HEK293 (cell line): ENCODE data around the gene KRT39.

Experiments
- CTCF ChIA-PET: fragments of 350-600 bp; formaldehyde crosslinking; extraction: SDS; loops from one replicate; lab custom pipeline; 2021; ENCODE audit warnings: antibody characterized with exemption; lab: Yijun Ruan, JAX
- POLR2A ChIA-PET: fragments of 300-600 bp; formaldehyde crosslinking; extraction: SDS; loops from one replicate; lab custom pipeline; 2020; ENCODE audit warnings: antibody characterized with exemption, inconsistent platforms; lab: Yijun Ruan, JAX
- H3K27ac ChIP-seq: fragments of 200-500 bp; sonication (Bioruptor generic); 2 replicates; pipeline ENCODE4 v1.5.1; 2014; ENCODE audit warnings: low read depth, low read length, control low read depth, inconsistent platforms; ENCODE audit errors: extremely low read depth
- H3K36me3 ChIP-seq, 2 experiments: fragments of 200-500 bp in 1 of 2; sonication (Bioruptor generic) in 1 of 2; 1 replicate in 1 of 2; 2 replicates in 1 of 2; pipeline ENCODE4 v1.5.1; 2014 to 2017; ENCODE audit warnings: inconsistent platforms in 2 of 2, low read length in 2 of 2; ENCODE audit not compliant: control insufficient read depth in 2 of 2, insufficient read depth in 1 of 2
- H3K4me1 ChIP-seq: fragments of 200-500 bp; sonication (Bioruptor generic); 2 replicates; pipeline ENCODE4 v1.5.1; 2014; ENCODE audit warnings: mild to moderate bottlenecking, low read length, inconsistent platforms; ENCODE audit not compliant: control insufficient read depth, insufficient read depth
- H3K4me3 ChIP-seq: 2 replicates; pipeline ENCODE4 v1.5.1; 2011; ENCODE audit warnings: low read depth, mild to moderate bottlenecking, control low read depth, low read length, moderate library complexity
- H3K9me3 ChIP-seq: fragments of 200-500 bp; sonication (Bioruptor generic); 2 replicates; pipeline ENCODE4 v1.5.1; 2014; ENCODE audit warnings: low read depth, low read length, inconsistent platforms; ENCODE audit not compliant: control insufficient read depth, insufficient read depth
- CTCF ChIP-seq: fragments of 450-650 bp; formaldehyde crosslinking; IDR thresholded peaks from 2 replicates; pipeline ENCODE4 v1.5.1; 2016; ENCODE audit warnings: missing biosample characterization, missing genetic modification characterization
- KLF7 ChIP-seq: fragments of 450-650 bp; formaldehyde crosslinking; IDR thresholded peaks from 2 replicates; pipeline ENCODE4 v1.5.1; 2016; ENCODE audit warnings: missing biosample characterization, missing genetic modification characterization, borderline replicate concordance
- OVOL3 ChIP-seq: fragments of 450-650 bp; formaldehyde crosslinking; IDR thresholded peaks from 2 replicates; pipeline ENCODE4 v1.5.1; 2016; ENCODE audit warnings: missing biosample characterization, missing genetic modification characterization
- SCRT1 ChIP-seq: fragments of 450-650 bp; formaldehyde crosslinking; IDR thresholded peaks from 2 replicates; pipeline ENCODE4 v1.5.1; 2016; ENCODE audit warnings: missing biosample characterization, missing genetic modification characterization, borderline replicate concordance
- ZBTB10 ChIP-seq: fragments of 450-650 bp; formaldehyde crosslinking; IDR thresholded peaks from 2 replicates; pipeline ENCODE4 v1.5.1; 2016; ENCODE audit warnings: missing biosample characterization, missing genetic modification characterization
- ZBTB11 ChIP-seq: fragments of 450-650 bp; formaldehyde crosslinking; conservative IDR thresholded peaks from 2 replicates; pipeline ENCODE4 v1.5.1; 2016; ENCODE audit warnings: low read depth, missing biosample characterization, missing genetic modification characterization
- ZBTB21 ChIP-seq: fragments of 450-650 bp; formaldehyde crosslinking; IDR thresholded peaks from 2 replicates; pipeline ENCODE4 v1.5.1; 2017; ENCODE audit warnings: missing biosample characterization, missing genetic modification characterization
- ZBTB44 ChIP-seq: fragments of 450-650 bp; IDR thresholded peaks from 2 replicates; pipeline ENCODE4 v1.5.1; 2018; ENCODE audit warnings: missing biosample characterization, mild to moderate bottlenecking, missing genetic modification characterization
- ZBTB48 ChIP-seq: fragments of 450-650 bp; formaldehyde crosslinking; IDR thresholded peaks from 2 replicates; pipeline ENCODE4 v1.5.1; 2016; ENCODE audit warnings: missing biosample characterization, missing genetic modification characterization
- ZNF175 ChIP-seq: fragments of 450-650 bp; formaldehyde crosslinking; IDR thresholded peaks from 2 replicates; pipeline ENCODE4 v1.5.1; 2016; ENCODE audit warnings: missing biosample characterization, missing genetic modification characterization
- ZNF18 ChIP-seq: fragments of 450-650 bp; formaldehyde crosslinking; IDR thresholded peaks from 2 replicates; pipeline ENCODE4 v1.5.1; 2016; ENCODE audit warnings: missing biosample characterization, missing genetic modification characterization
- ZNF202 ChIP-seq: fragments of 450-650 bp; formaldehyde crosslinking; IDR thresholded peaks from 2 replicates; pipeline ENCODE4 v1.5.1; 2016; ENCODE audit warnings: missing biosample characterization, missing genetic modification characterization, borderline replicate concordance
- ZNF280C ChIP-seq: fragments of 450-650 bp; formaldehyde crosslinking; IDR thresholded peaks from 2 replicates; pipeline ENCODE4 v1.5.1; 2016; ENCODE audit warnings: missing biosample characterization, missing genetic modification characterization
- ZNF324 ChIP-seq: fragments of 450-650 bp; formaldehyde crosslinking; IDR thresholded peaks from 2 replicates; pipeline ENCODE4 v1.5.1; 2016; ENCODE audit warnings: missing biosample characterization, missing genetic modification characterization
- ZNF394 ChIP-seq: fragments of 450-650 bp; formaldehyde crosslinking; IDR thresholded peaks from 2 replicates; pipeline ENCODE4 v1.5.1; 2016; ENCODE audit warnings: missing biosample characterization, missing genetic modification characterization, mild to moderate bottlenecking, moderate library complexity, borderline replicate concordance
- ZNF548 ChIP-seq: fragments of 450-650 bp; formaldehyde crosslinking; IDR thresholded peaks from 2 replicates; pipeline ENCODE4 v1.5.1; 2016; ENCODE audit warnings: missing biosample characterization, missing genetic modification characterization
- ZNF571 ChIP-seq: fragments of 450-650 bp; formaldehyde crosslinking; IDR thresholded peaks from 2 replicates; pipeline ENCODE4 v1.5.0; 2017; ENCODE audit warnings: missing biosample characterization, missing genetic modification characterization

Gene KRT39

GRCh38 chr17:40926341-40926740 is 40.4 kb downstream of the KRT39 start:
- H3K36me3 ChIP-seq = no peaks in the 10 kb centered on the region
- TF ChIP-seq ZNF571 (tag by site-specific recombination) (no peak), ZNF280C (tag by site-specific recombination) (no peak), ZBTB44 (no peak), CTCF (tag by site-specific recombination) (no peak), ZNF202 (tag by site-specific recombination) (no peak), ZNF324 (tag by site-specific recombination) (no peak), ZBTB11 (tag by site-specific recombination) (no peak), ZNF394 (tag by site-specific recombination) (no peak), ZNF548 (tag by site-specific recombination) (no peak), ZBTB10 (tag by site-specific recombination) (no peak), ZNF175 (tag by site-specific recombination) (no peak), KLF7 (tag by site-specific recombination) (no peak), ZBTB48 (tag by site-specific recombination) (no peak), ZNF18 (tag by site-specific recombination) (no peak), OVOL3 (tag by site-specific recombination) (no peak), SCRT1 (tag by site-specific recombination) (no peak), ZBTB21 (no peak)
- no peak overlapping the region for H3K27ac ChIP-seq
- H3K4me3 ChIP-seq = no peak overlapping the region
- ChIA-PET POLR2A (no interaction called here), CTCF (interaction anchor here (1.4 kb wide), 1 partner anchor 737 kb away, joined by 4 read pairs; no protein-coding TSS in a partner anchor)
- H3K4me1 ChIP-seq = no peaks in the 10 kb centered on the region
- H3K9me3 ChIP-seq = no peaks in the 10 kb centered on the region
